H1 (cell line): ENCODE data around the gene MLF1. TPM values are rescaled to one million over a fixed set of nuclear protein-coding genes. Genes with fewer than 3 reads are reported as not detected.

Experiments
- TBP ChIP-seq: IDR thresholded peaks from 2 replicates; pipeline ENCODE4 v1.6.1; 2011; ENCODE audit warnings: low read depth, low read length, improper control_type of control experiment
- TCF12 ChIP-seq: IDR thresholded peaks from 2 replicates; pipeline ENCODE4 v1.6.1; 2011; ENCODE audit warnings: low read depth, mild to moderate bottlenecking, low read length
- polyA plus RNA-seq, 7 experiments: library from polyadenylated mRNA; depleted of rRNA in 3 of 7; stranded (reverse) in 5 of 7; unstranded in 2 of 7; fragments of >200 nt in 5 of 7; fragments of 200-250 nt in 2 of 7; gene quantifications; 1 replicate in 5 of 7; 2 replicates in 1 of 7; 4 replicates in 1 of 7; pipeline versions ENCODE4 v1.2.1 to v1.2.3, GENCODE V29; 2011 to 2013; ENCODE audit warnings: missing spikeins in 2 of 7, mixed read lengths in 2 of 7
- total RNA-seq: library from RNA; stranded (reverse); fragmentation: NEBNext Ultra II Directional; extraction: Animal tissue kit (Norgen Biotek cat#: 25700); gene quantifications from 2 replicates; pipeline ENCODE4 v1.2.1, GENCODE V29; 2021
- TF ChIP-seq, protein P1 (sequence below): fragments of 300-600 bp; sonication (generic); IDR thresholded peaks from 2 replicates; pipeline ENCODE4 v1.7.1; 2012; ENCODE audit warnings: low read length, moderate library complexity, mild to moderate bottlenecking, inconsistent platforms; ENCODE audit not compliant: insufficient replicate concordance

Gene MLF1
- total and polyA plus RNA-seq, 2 of the 8 experiments (the other 6 are each of a cell fraction or from before 2014, with no cell fraction given) = 13.4 to 48.9 TPM

DNA sequence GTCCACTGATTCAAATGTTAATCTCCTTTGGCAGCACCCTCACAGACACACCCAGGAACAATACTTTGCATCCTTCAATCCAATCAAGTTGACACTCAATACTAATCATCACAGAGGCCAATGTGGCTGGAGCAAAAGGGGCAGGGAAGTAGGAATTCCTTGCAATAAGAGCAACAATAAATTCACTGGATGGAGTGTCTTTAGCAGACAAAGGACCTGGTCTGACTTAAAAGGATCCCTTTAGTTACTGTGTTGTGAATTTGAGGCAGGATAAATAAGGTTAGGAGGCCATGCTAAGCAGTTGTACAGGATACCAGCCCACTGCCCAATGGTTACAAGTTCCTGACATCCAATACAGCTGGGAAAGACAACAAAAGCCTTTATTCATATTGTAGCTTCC is 61.0 kb downstream of the MLF1 start (continued):
- TF ChIP-seq, protein P1, sequence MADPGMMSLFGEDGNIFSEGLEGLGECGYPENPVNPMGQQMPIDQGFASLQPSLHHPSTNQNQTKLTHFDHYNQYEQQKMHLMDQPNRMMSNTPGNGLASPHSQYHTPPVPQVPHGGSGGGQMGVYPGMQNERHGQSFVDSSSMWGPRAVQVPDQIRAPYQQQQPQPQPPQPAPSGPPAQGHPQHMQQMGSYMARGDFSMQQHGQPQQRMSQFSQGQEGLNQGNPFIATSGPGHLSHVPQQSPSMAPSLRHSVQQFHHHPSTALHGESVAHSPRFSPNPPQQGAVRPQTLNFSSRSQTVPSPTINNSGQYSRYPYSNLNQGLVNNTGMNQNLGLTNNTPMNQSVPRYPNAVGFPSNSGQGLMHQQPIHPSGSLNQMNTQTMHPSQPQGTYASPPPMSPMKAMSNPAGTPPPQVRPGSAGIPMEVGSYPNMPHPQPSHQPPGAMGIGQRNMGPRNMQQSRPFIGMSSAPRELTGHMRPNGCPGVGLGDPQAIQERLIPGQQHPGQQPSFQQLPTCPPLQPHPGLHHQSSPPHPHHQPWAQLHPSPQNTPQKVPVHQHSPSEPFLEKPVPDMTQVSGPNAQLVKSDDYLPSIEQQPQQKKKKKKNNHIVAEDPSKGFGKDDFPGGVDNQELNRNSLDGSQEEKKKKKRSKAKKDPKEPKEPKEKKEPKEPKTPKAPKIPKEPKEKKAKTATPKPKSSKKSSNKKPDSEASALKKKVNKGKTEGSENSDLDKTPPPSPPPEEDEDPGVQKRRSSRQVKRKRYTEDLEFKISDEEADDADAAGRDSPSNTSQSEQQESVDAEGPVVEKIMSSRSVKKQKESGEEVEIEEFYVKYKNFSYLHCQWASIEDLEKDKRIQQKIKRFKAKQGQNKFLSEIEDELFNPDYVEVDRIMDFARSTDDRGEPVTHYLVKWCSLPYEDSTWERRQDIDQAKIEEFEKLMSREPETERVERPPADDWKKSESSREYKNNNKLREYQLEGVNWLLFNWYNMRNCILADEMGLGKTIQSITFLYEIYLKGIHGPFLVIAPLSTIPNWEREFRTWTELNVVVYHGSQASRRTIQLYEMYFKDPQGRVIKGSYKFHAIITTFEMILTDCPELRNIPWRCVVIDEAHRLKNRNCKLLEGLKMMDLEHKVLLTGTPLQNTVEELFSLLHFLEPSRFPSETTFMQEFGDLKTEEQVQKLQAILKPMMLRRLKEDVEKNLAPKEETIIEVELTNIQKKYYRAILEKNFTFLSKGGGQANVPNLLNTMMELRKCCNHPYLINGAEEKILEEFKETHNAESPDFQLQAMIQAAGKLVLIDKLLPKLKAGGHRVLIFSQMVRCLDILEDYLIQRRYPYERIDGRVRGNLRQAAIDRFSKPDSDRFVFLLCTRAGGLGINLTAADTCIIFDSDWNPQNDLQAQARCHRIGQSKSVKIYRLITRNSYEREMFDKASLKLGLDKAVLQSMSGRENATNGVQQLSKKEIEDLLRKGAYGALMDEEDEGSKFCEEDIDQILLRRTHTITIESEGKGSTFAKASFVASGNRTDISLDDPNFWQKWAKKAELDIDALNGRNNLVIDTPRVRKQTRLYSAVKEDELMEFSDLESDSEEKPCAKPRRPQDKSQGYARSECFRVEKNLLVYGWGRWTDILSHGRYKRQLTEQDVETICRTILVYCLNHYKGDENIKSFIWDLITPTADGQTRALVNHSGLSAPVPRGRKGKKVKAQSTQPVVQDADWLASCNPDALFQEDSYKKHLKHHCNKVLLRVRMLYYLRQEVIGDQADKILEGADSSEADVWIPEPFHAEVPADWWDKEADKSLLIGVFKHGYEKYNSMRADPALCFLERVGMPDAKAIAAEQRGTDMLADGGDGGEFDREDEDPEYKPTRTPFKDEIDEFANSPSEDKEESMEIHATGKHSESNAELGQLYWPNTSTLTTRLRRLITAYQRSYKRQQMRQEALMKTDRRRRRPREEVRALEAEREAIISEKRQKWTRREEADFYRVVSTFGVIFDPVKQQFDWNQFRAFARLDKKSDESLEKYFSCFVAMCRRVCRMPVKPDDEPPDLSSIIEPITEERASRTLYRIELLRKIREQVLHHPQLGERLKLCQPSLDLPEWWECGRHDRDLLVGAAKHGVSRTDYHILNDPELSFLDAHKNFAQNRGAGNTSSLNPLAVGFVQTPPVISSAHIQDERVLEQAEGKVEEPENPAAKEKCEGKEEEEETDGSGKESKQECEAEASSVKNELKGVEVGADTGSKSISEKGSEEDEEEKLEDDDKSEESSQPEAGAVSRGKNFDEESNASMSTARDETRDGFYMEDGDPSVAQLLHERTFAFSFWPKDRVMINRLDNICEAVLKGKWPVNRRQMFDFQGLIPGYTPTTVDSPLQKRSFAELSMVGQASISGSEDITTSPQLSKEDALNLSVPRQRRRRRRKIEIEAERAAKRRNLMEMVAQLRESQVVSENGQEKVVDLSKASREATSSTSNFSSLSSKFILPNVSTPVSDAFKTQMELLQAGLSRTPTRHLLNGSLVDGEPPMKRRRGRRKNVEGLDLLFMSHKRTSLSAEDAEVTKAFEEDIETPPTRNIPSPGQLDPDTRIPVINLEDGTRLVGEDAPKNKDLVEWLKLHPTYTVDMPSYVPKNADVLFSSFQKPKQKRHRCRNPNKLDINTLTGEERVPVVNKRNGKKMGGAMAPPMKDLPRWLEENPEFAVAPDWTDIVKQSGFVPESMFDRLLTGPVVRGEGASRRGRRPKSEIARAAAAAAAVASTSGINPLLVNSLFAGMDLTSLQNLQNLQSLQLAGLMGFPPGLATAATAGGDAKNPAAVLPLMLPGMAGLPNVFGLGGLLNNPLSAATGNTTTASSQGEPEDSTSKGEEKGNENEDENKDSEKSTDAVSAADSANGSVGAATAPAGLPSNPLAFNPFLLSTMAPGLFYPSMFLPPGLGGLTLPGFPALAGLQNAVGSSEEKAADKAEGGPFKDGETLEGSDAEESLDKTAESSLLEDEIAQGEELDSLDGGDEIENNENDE = no peak
- TF ChIP-seq TBP (no peak), TCF12 (no peak)
